GM18951 (cell line): ENCODE data around the gene TIE1.

Experiments used
- POLR2A ChIP-seq: IDR thresholded peaks from 4 replicates; pipeline ENCODE4 v1.6.1; 2011; ENCODE audit warnings: mild to moderate bottlenecking; ENCODE audit not compliant: insufficient read length, insufficient read depth; ENCODE audit errors: extremely low read depth
- in situ Hi-C: fragments of 300-500 bp; cut with MboI; formaldehyde crosslinking; loops from one replicate; pipeline ENCODE4 v1.12.0; 2022; ENCODE audit warnings: low sequenced_read_pairs, mixed read lengths, inconsistent platforms; ENCODE audit not compliant: unreplicated experiment

TIE1 gene

DNA sequence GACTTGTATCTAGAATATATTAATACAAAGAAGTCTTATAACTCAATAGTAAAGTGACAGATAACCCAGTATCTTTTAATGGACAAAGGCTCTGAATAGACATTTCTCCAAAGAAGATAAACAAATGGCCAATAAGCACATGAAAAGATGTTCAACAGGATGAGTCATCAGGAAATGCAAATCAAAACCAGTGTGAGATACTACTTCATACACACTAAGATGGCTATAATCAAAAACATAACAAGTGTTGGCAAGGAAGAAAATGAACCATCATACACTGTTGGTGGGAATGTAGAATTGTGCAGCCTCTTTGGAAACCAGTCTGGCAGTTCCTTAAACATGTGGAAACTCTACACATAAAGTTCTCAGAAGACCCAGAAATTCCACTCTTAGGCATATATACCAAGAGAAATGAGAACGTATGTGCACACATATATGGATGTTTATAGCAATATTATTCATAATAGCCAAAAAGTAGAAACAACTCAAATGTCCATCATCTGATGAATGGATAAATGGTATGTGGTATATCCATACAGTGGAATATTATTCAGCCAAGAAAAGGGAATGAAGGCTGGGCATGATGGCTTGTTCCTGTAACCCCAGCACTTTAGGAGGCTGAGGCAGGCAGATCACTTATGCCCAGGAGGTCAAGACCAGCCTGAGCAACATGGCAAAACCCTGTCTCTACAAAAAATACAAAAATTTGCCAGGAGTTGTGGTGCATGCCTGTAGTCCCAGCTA lies 26.9 kb downstream of the TIE1 start:
- in situ Hi-C loops = no loop called here
- no peak for TF ChIP-seq POLR2A

DNA sequence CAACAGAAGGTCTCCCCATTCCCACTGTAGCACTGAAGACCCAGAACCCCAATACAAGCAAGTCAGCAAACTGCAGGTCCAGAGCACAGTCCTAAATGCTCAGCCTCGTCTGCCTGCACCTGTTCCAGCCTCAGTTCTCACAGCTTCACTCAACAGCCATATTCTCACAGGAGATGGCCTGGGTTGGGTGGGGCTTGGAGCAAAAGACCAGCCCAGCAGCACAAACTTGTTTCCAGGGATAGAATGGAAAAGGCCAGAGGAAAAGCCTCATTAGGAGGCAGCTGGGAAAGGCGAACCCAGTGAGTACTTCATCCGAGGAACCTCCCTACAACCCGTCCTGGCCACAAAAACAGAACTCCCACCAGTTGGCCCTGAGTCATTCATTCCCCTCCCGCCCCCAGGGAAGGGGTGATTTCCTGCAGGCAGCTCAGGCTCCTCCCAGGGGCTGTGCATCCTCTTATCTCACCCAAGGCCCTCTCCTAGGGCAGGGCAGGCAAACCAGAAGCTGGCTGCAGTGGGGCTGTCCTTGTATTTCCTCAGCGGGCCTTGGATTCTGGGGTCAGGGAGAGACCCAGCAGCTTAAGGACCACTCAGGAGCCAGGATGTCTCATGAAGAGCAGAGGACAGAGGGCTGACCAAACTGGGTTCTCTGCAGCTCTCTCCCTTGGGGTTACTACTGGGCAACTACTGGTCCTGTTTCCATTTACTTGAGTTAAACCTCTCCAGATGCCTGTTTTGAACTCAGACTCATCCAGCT lies 29.4 kb downstream of the TIE1 start:
- TF ChIP-seq POLR2A = no peak
- in situ Hi-C loops = no loop called here

DNA sequence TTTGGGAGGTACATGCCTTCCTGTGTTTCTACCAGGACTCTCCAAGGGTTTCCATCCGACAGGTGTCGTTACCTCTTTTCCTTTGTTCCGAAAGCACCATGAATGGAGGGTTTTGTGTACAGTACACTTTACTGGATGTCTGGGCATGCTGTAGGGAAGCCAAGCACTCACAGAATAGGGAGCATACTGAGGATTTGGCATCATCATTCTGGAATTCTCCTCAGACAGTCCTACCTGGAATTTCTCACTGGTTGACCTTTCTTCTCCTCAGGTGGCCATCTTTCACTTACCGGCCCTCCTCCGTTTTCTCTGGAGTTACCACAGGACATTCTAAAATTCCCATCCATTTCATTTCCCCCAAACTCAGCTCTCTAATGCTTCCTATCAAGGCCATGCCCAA lies 30.9 kb downstream of the TIE1 start:
- TF ChIP-seq POLR2A = no peak
- in situ Hi-C loops = no loop called here

GRCh38 chr1:43334453-43335205 lies 33.8 kb downstream of the TIE1 start:
- TF ChIP-seq POLR2A = no peak
- in situ Hi-C loops = no loop called here

GRCh38 chr1:43337588-43337987 lies 36.8 kb downstream of the TIE1 start, which contains the start of gene MPL:
Gene MPL (plus strand): TSS chr1:43337818. CDS start chr1:43337849, 31 bp downstream.
- in situ Hi-C loops = no loop called here

GRCh38 chr1:43338001-43338400 lies 37.2 kb downstream of the TIE1 start:
- TF ChIP-seq POLR2A = no peak

More at GRCh38 chr1:43337588-43337987, 36.8 kb downstream of the TIE1 start, which contains the start of gene MPL:
- TF ChIP-seq POLR2A = no peak

GRCh38 chr1:43339584-43340232 lies 38.9 kb downstream of the TIE1 start:
- in situ Hi-C loops = no loop called here

More at GRCh38 chr1:43338001-43338400, 37.2 kb downstream of the TIE1 start:
- in situ Hi-C loops = no loop called here

GRCh38 chr1:43340559-43340958 lies 39.8 kb downstream of the TIE1 start:
- no peak for TF ChIP-seq POLR2A
- in situ Hi-C loops = no loop called here

More at GRCh38 chr1:43339584-43340232, 38.9 kb downstream of the TIE1 start:
- TF ChIP-seq POLR2A = no peak

- in situ Hi-C loops = no loop called here
- no peak for TF ChIP-seq POLR2A
These were observed 43.6 kb downstream of the TIE1 start for GRCh38 chr1:43344267-43344850.

GRCh38 chr1:43345120-43345519 lies 44.3 kb downstream of the TIE1 start:
- no peak for TF ChIP-seq POLR2A
- in situ Hi-C loops = no loop called here

DNA sequence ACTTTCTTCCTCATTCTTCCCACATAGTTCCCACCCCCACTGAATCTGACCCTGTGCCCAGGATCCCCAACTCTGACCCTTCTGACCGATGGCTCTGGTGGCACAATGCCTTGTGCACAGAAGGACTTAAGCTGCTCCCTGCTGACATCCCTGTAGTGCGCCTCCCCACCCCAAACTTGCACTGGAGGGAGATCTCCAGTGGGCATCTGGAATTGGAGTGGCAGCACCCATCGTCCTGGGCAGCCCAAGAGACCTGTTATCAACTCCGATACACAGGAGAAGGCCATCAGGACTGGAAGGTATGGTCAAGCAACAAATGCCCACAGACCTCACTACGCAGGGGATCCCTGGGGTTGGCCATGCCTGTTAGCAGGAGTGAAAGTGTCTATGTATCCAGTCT lies 45.9 kb downstream of the TIE1 start:
- in situ Hi-C loops = no loop called here
- no peak for TF ChIP-seq POLR2A

DNA sequence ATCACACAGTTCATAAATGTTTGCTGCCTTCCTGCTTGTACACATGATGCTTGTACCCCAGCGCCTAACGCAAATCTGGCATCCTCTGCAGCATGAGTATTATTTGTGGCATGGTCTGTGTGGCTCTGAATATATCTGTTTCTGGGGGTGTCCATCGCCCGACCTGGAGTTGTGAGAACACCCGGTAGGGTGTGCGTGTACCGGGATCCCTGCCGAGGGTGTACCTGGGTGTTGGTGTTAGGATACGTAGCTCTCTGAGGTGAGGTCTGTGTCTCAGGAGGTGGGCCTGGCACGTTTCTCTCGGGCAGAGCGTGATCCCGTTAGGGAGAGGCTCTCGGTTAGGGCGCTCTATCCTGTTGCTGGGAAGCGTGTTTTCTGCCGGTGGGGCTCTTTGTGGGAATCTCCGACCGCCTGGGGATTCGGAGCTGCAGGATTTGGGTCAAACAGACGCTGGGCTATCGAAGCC lies 47.6 kb downstream of the TIE1 start:
- in situ Hi-C loops = no loop called here
- TF ChIP-seq POLR2A = no peak
